Memory B cell (primary cell): ENCODE measurements around the gene NIPSNAP3A.

Source experiments
- ATAC-seq: fragments of 150-1000 bp; cut with Tn5 transposase; 2 replicates; pipeline ENCODE4 v1.10.0; 2021; ENCODE audit warnings: low read depth, mild to moderate bottlenecking, moderate library complexity
- DNase-seq, 2 donors: peaks; one replicate each; pipeline ENCODE4 v3.0.0; 2022; ENCODE audit warnings: low spot score in 2 of 2
- H3K27ac Mint-ChIP-seq: one replicate; pipeline ENCODE4 v1.8.0; 2022; ENCODE audit warnings: mild to moderate bottlenecking, moderate library complexity, mixed read lengths
- H3K27me3 Mint-ChIP-seq: one replicate; pipeline ENCODE4 v1.8.0; 2022; ENCODE audit warnings: mixed read lengths
- H3K36me3 Mint-ChIP-seq: one replicate; pipeline ENCODE4 v1.8.0; 2022; ENCODE audit warnings: mild to moderate bottlenecking, mixed read lengths
- H3K4me1 Mint-ChIP-seq: one replicate; pipeline ENCODE4 v1.8.0; 2022; ENCODE audit warnings: mixed read lengths
- H3K4me3 Mint-ChIP-seq: one replicate; pipeline ENCODE4 v1.8.0; 2022; ENCODE audit warnings: mild to moderate bottlenecking, moderate library complexity, mixed read lengths
- H3K9me3 Mint-ChIP-seq: one replicate; pipeline ENCODE4 v1.8.0; 2022; ENCODE audit warnings: mixed read lengths

NIPSNAP3A gene

GRCh38 chr9:104779946-104780535 is 32.6 kb downstream of the NIPSNAP3A start:
- DNase-seq (no peak), ATAC-seq (no peak)
- H3K4me1 Mint-ChIP-seq, result peaks cover 26% of the 10 kb centered on the region
- H3K27me3 Mint-ChIP-seq, result no peaks in the 10 kb centered on the region
- H3K36me3 Mint-ChIP-seq, result peaks cover 6% of the 10 kb centered on the region
- H3K27ac Mint-ChIP-seq, result peak overlapping the region; percentile 62
- no peak overlapping the region for H3K4me3 Mint-ChIP-seq
- H3K9me3 Mint-ChIP-seq, result no peaks in the 10 kb centered on the region

GRCh38 chr9:104780796-104781395 is 33.4 kb downstream of the NIPSNAP3A start:
- H3K36me3 Mint-ChIP-seq, result peaks cover 9% of the 10 kb centered on the region
- peaks cover 26% of the 10 kb centered on the region for H3K4me1 Mint-ChIP-seq
- no peaks in the 10 kb centered on the region for H3K27me3 Mint-ChIP-seq
- ATAC-seq (peak; percentile 57), DNase-seq (no peak)
- H3K4me3 Mint-ChIP-seq, result peak overlapping the region; percentile 19
- no peaks in the 10 kb centered on the region for H3K9me3 Mint-ChIP-seq
- peak overlapping the region; percentile 62 for H3K27ac Mint-ChIP-seq

- ATAC-seq (no peak), DNase-seq (no peak)
- Mint-ChIP-seq H3K27me3 (no peaks in the 10 kb centered on the region), H3K4me1 (peaks cover 14% of the 10 kb centered on the region), H3K9me3 (no peaks in the 10 kb centered on the region), H3K36me3 (peaks cover 14% of the 10 kb centered on the region), H3K4me3 (no peak overlapping the region), H3K27ac (no peak overlapping the region)
Observed at GRCh38 chr9:104783588-104783987, 36.1 kb downstream of the NIPSNAP3A start.

- Mint-ChIP-seq H3K27ac (peak overlapping the region; percentile 51), H3K4me3 (no peak overlapping the region), H3K4me1 (peaks cover 14% of the 10 kb centered on the region), H3K9me3 (no peaks in the 10 kb centered on the region), H3K36me3 (peaks cover 16% of the 10 kb centered on the region), H3K27me3 (no peaks in the 10 kb centered on the region)
- DNase-seq, result no peak
- peak; percentile 82 for ATAC-seq
Observed at GRCh38 chr9:104784098-104784497, 36.6 kb downstream of the NIPSNAP3A start.

- DNase-seq (no peak), ATAC-seq (no peak)
- Mint-ChIP-seq H3K4me1 (peaks cover 5% of the 10 kb centered on the region), H3K36me3 (peaks cover 17% of the 10 kb centered on the region), H3K9me3 (no peaks in the 10 kb centered on the region), H3K27me3 (no peaks in the 10 kb centered on the region), H3K27ac (peak overlapping the region; percentile 50), H3K4me3 (no peak overlapping the region)
Observed at GRCh38 chr9:104786293-104786692, 38.8 kb downstream of the NIPSNAP3A start.

- no peaks in the 10 kb centered on the region for H3K9me3 Mint-ChIP-seq
- peaks cover 22% of the 10 kb centered on the region for H3K36me3 Mint-ChIP-seq
- DNase-seq (no peak), ATAC-seq (no peak)
- no peaks in the 10 kb centered on the region for H3K27me3 Mint-ChIP-seq
- peaks cover 5% of the 10 kb centered on the region for H3K4me1 Mint-ChIP-seq
- no peak overlapping the region for H3K27ac Mint-ChIP-seq
- H3K4me3 Mint-ChIP-seq, result no peak overlapping the region
Observed at GRCh38 chr9:104787306-104788015, 40.0 kb downstream of the NIPSNAP3A start.

GRCh38 chr9:104788251-104788650 is 40.8 kb downstream of the NIPSNAP3A start:
- Mint-ChIP-seq H3K27ac (no peak overlapping the region), H3K4me1 (peaks cover 7% of the 10 kb centered on the region), H3K4me3 (no peak overlapping the region), H3K36me3 (peaks cover 29% of the 10 kb centered on the region), H3K9me3 (no peaks in the 10 kb centered on the region), H3K27me3 (no peaks in the 10 kb centered on the region)
- DNase-seq (no peak), ATAC-seq (no peak)

- H3K36me3 Mint-ChIP-seq, result peaks cover 52% of the 10 kb centered on the region
- H3K4me3 Mint-ChIP-seq, result no peak overlapping the region
- no peaks in the 10 kb centered on the region for H3K9me3 Mint-ChIP-seq
- no peak for ATAC-seq
- no peak for DNase-seq
- H3K4me1 Mint-ChIP-seq, result peaks cover 2% of the 10 kb centered on the region
- H3K27me3 Mint-ChIP-seq, result no peaks in the 10 kb centered on the region
- no peak overlapping the region for H3K27ac Mint-ChIP-seq
Observed at GRCh38 chr9:104794070-104794469, 46.6 kb downstream of the NIPSNAP3A start.

- no peak overlapping the region for H3K27ac Mint-ChIP-seq
Observed at GRCh38 chr9:104795082-104795481, 47.6 kb downstream of the NIPSNAP3A start.

GRCh38 chr9:104795857-104796256 is 48.4 kb downstream of the NIPSNAP3A start:
- Mint-ChIP-seq H3K27me3 (no peaks in the 10 kb centered on the region), H3K36me3 (peaks cover 54% of the 10 kb centered on the region), H3K27ac (no peak overlapping the region), H3K4me3 (no peak overlapping the region), H3K4me1 (peaks cover 2% of the 10 kb centered on the region), H3K9me3 (no peaks in the 10 kb centered on the region)
- ATAC-seq (no peak), DNase-seq (no peak)

More at GRCh38 chr9:104795082-104795481, 47.6 kb downstream of the NIPSNAP3A start:
- no peak overlapping the region for H3K4me3 Mint-ChIP-seq
- no peak for DNase-seq
- H3K4me1 Mint-ChIP-seq, result peaks cover 2% of the 10 kb centered on the region
- H3K36me3 Mint-ChIP-seq, result peaks cover 54% of the 10 kb centered on the region
- no peak for ATAC-seq
- no peaks in the 10 kb centered on the region for H3K27me3 Mint-ChIP-seq
- no peaks in the 10 kb centered on the region for H3K9me3 Mint-ChIP-seq

- peaks cover 49% of the 10 kb centered on the region for H3K36me3 Mint-ChIP-seq
- DNase-seq (no peak), ATAC-seq (no peak)
- H3K9me3 Mint-ChIP-seq, result no peaks in the 10 kb centered on the region
- no peaks in the 10 kb centered on the region for H3K27me3 Mint-ChIP-seq
- H3K27ac Mint-ChIP-seq, result peak overlapping the region; percentile 28
- no peaks in the 10 kb centered on the region for H3K4me1 Mint-ChIP-seq
- no peak overlapping the region for H3K4me3 Mint-ChIP-seq
Observed at GRCh38 chr9:104798209-104798995, 50.9 kb downstream of the NIPSNAP3A start.

- Mint-ChIP-seq H3K9me3 (no peaks in the 10 kb centered on the region), H3K36me3 (peaks cover 41% of the 10 kb centered on the region), H3K4me3 (no peak overlapping the region), H3K27me3 (no peaks in the 10 kb centered on the region), H3K27ac (no peak overlapping the region), H3K4me1 (no peaks in the 10 kb centered on the region)
- no peak for DNase-seq
- ATAC-seq, result no peak
Observed at GRCh38 chr9:104800068-104800785, 52.7 kb downstream of the NIPSNAP3A start.

GRCh38 chr9:104802110-104802509 is 54.6 kb downstream of the NIPSNAP3A start:
- Mint-ChIP-seq H3K27ac (no peak overlapping the region), H3K4me1 (no peaks in the 10 kb centered on the region), H3K4me3 (no peak overlapping the region), H3K36me3 (peaks cover 36% of the 10 kb centered on the region), H3K9me3 (no peaks in the 10 kb centered on the region), H3K27me3 (no peaks in the 10 kb centered on the region)
- ATAC-seq (no peak), DNase-seq (no peak)
